ENCODE results near the gene CST9. TPM values are rescaled to one million over a fixed set of nuclear protein-coding genes. Genes with fewer than 3 reads are reported as not detected.
A peak's percentile ranks its signal among the peaks of the same experiment; 100 is the strongest.

The CST9 gene
- total and polyA plus RNA-seq, 5 experiments from 2014 or later = not detected

- H3K4me1 Mint-ChIP-seq = peaks cover 4 to 16% (median 6%) of the 10 kb centered on the region in 4 donors
- no peaks in the 10 kb centered on the region for H3K9me3 Mint-ChIP-seq
- H3K36me3 Mint-ChIP-seq = no peaks in the 10 kb centered on the region
- POLR2A ChIA-PET = no interaction called here
- ATAC-seq = no peak
- H3K27ac Mint-ChIP-seq = no peak overlapping the region
- peaks cover 8 to 35% (median 26%) of the 10 kb centered on the region in 5 donors for H3K27me3 Mint-ChIP-seq
- H3K4me3 Mint-ChIP-seq = no peak overlapping the region
- DNase-seq = no peak
Observed at GRCh38 chr20:23634985-23635767, 29.5 kb upstream of the CST9 start.

GRCh38 chr20:23634044-23634801, 28.5 kb upstream of the CST9 start:
- POLR2A ChIA-PET = no interaction called here
- peaks cover 2 to 15% (median 6%) of the 10 kb centered on the region in 4 donors for H3K4me1 Mint-ChIP-seq
- no peak overlapping the region for H3K4me3 Mint-ChIP-seq
- DNase-seq (no peak), ATAC-seq (no peak)
- H3K27me3 Mint-ChIP-seq = peaks cover 7 to 28% (median 20%) of the 10 kb centered on the region in 5 donors
- no peaks in the 10 kb centered on the region for H3K36me3 Mint-ChIP-seq
- H3K27ac Mint-ChIP-seq = no peak overlapping the region
- no peaks in the 10 kb centered on the region for H3K9me3 Mint-ChIP-seq

GRCh38 chr20:23632711-23633573, 27.2 kb upstream of the CST9 start:
- POLR2A ChIA-PET = no interaction called here
- H3K9me3 Mint-ChIP-seq = no peaks in the 10 kb centered on the region
- no peaks in the 10 kb centered on the region for H3K36me3 Mint-ChIP-seq
- H3K27me3 Mint-ChIP-seq = peaks cover 7 to 23% (median 15%) of the 10 kb centered on the region in 5 donors
- ATAC-seq (no peak), DNase-seq (no peak)
- no peak overlapping the region for H3K4me3 Mint-ChIP-seq
- H3K4me1 Mint-ChIP-seq = peaks cover 2 to 17% (median 6%) of the 10 kb centered on the region in 4 donors
- no peak overlapping the region for H3K27ac Mint-ChIP-seq

- no peak for DNase-seq
- no peaks in the 10 kb centered on the region for H3K36me3 Mint-ChIP-seq
- H3K4me3 Mint-ChIP-seq = no peak overlapping the region
- H3K4me1 Mint-ChIP-seq = peaks cover 2 to 17% (median 5%) of the 10 kb centered on the region in 4 donors
- no peaks in the 10 kb centered on the region for H3K9me3 Mint-ChIP-seq
- H3K27me3 Mint-ChIP-seq = peaks cover 8 to 21% (median 13%) of the 10 kb centered on the region in 5 donors
- POLR2A ChIA-PET = no interaction called here
- H3K27ac Mint-ChIP-seq = no peak overlapping the region
- ATAC-seq = no peak
Observed at GRCh38 chr20:23631981-23632710, 26.4 kb upstream of the CST9 start.

GRCh38 chr20:23631226-23631822, 25.6 kb upstream of the CST9 start:
- Mint-ChIP-seq H3K9me3 (no peaks in the 10 kb centered on the region), H3K27ac (no peak overlapping the region), H3K4me3 (no peak overlapping the region), H3K36me3 (no peaks in the 10 kb centered on the region), H3K4me1 (peaks cover 0 to 11% (median 0%) of the 10 kb centered on the region in 4 donors), H3K27me3 (peaks cover 2 to 13% (median 7%) of the 10 kb centered on the region in 5 donors)
- ATAC-seq = no peak
- DNase-seq = no peak
- POLR2A ChIA-PET = no interaction called here

GRCh38 chr20:23630392-23630849, 24.7 kb upstream of the CST9 start:
- peaks cover 0 to 7% (median 0%) of the 10 kb centered on the region in 4 donors for H3K4me1 Mint-ChIP-seq
- H3K27ac Mint-ChIP-seq = no peak overlapping the region
- POLR2A ChIA-PET = no interaction called here
- no peaks in the 10 kb centered on the region for H3K9me3 Mint-ChIP-seq
- H3K27me3 Mint-ChIP-seq = peaks cover 0 to 12% (median 2%) of the 10 kb centered on the region in 5 donors
- no peaks in the 10 kb centered on the region for H3K36me3 Mint-ChIP-seq
- H3K4me3 Mint-ChIP-seq = no peak overlapping the region
- no peak for ATAC-seq
- no peak for DNase-seq

- Mint-ChIP-seq H3K27me3 (peaks cover 0 to 11% (median 4%) of the 10 kb centered on the region in 5 donors), H3K27ac (no peak overlapping the region), H3K9me3 (no peaks in the 10 kb centered on the region), H3K4me1 (peaks cover 0 to 7% (median 0%) of the 10 kb centered on the region in 4 donors), H3K36me3 (no peaks in the 10 kb centered on the region), H3K4me3 (no peak overlapping the region)
- no peak for ATAC-seq
- POLR2A ChIA-PET = no interaction called here
- DNase-seq = no peak
Observed at GRCh38 chr20:23629542-23630391, 24.1 kb upstream of the CST9 start.

- no peaks in the 10 kb centered on the region for H3K9me3 Mint-ChIP-seq
- H3K27ac Mint-ChIP-seq = peak overlapping the region in 1 of 10 donors; percentile 41
- peaks cover 0 to 14% (median 7%) of the 10 kb centered on the region in 5 donors for H3K27me3 Mint-ChIP-seq
- no peak for ATAC-seq
- no peak for DNase-seq
- peaks cover 0 to 7% (median 0%) of the 10 kb centered on the region in 4 donors for H3K4me1 Mint-ChIP-seq
- POLR2A ChIA-PET = no interaction called here
- no peaks in the 10 kb centered on the region for H3K36me3 Mint-ChIP-seq
- H3K4me3 Mint-ChIP-seq = no peak overlapping the region
Observed at GRCh38 chr20:23629017-23629541, 23.4 kb upstream of the CST9 start.

- POLR2A ChIA-PET = no interaction called here
- H3K27ac Mint-ChIP-seq = no peak overlapping the region
Observed at GRCh38 chr20:23628402-23629016, 22.8 kb upstream of the CST9 start.

GRCh38 chr20:23627501-23627900, 21.8 kb upstream of the CST9 start:
- H3K36me3 Mint-ChIP-seq = no peaks in the 10 kb centered on the region
- POLR2A ChIA-PET = no interaction called here
- no peaks in the 10 kb centered on the region for H3K9me3 Mint-ChIP-seq
- H3K4me1 Mint-ChIP-seq = peaks cover 0 to 11% (median under 1%) of the 10 kb centered on the region in 4 donors
- ATAC-seq (no peak), DNase-seq (no peak)
- peaks cover 4 to 19% (median 8%) of the 10 kb centered on the region in 5 donors for H3K27me3 Mint-ChIP-seq
- H3K27ac Mint-ChIP-seq = no peak overlapping the region
- no peak overlapping the region for H3K4me3 Mint-ChIP-seq

More at GRCh38 chr20:23628402-23629016, 22.8 kb upstream of the CST9 start:
- ATAC-seq = no peak
- DNase-seq = no peak
- no peaks in the 10 kb centered on the region for H3K9me3 Mint-ChIP-seq
- H3K36me3 Mint-ChIP-seq = no peaks in the 10 kb centered on the region
- H3K4me3 Mint-ChIP-seq = no peak overlapping the region
- H3K27me3 Mint-ChIP-seq = peaks cover 3 to 19% (median 8%) of the 10 kb centered on the region in 5 donors
- peaks cover 0 to 7% (median 0%) of the 10 kb centered on the region in 4 donors for H3K4me1 Mint-ChIP-seq

All from naive thymus-derived CD8-positive, alpha-beta T cell (primary cell).